HG02973 (cell line): ENCODE measurements around the gene ZNF189.

Experiments
- ATAC-seq: cut with Tn5 transposase; IDR thresholded peaks from one replicate; pipeline ENCODE4 v1.9.1; 2021; ENCODE audit warnings: moderate library complexity; ENCODE audit not compliant: unreplicated experiment

ZNF189 gene

DNA sequence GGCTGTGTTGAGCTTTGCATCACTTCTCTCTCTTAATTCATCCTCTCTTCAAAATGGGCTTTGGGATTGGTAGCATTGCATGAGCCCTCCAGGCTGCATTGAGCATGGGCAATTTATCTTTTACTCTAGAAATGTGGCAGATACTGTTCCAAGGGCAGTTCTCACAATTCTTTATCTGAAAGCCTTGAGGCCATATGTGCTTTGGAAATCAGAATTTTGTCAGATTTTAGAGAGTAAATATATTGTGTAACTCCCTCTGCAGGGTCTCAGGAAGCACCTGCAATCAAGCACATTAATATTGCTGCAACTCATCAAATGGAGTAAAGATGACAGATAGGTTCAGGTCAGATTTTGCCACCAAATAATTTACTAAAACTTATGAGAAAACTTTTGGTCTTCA is 19.3 kb downstream of the ZNF189 start:
- no peak for ATAC-seq

DNA sequence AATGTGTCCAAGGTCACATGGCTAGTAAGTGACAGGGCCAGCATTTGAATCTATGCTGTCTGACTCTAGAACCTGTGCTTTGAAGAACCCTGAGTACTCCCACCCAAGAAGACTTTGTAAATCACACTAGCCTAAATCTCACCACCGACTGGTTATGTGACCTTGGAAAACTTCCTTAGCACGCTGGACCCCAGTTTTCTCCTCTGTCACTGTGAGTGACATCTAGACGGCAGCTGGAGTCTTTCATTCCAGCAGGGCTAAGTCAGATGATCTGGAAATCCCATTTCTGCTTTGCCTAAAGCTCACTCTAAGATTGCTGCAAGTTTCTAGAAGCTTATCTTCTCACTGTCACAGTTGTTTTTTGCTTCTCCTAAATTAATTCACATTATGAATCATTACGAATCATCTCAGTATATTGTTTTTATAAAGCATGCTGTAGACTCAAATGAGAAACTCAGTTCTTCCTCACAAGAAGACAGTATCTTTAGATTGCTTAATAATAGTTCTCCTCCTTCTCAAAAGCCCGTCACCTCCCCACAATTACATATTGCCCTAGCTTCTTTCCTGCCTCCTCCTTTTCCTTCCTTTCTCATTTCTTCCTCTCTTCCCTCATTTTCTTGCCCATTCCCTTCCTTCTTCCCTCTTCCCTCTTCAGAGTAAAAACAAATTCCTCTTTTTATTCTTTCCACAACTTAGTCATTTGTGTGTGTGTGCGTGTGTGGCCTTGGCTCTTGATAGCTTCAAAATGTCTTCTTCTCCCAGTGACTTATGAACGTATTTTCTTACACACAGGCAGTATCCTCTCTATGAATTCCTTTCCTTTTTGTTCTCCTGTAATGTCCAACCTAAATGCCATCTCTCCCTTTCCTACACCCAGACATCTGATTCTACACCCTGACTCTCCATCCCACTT is 20.1 kb downstream of the ZNF189 start:
- no peak for ATAC-seq

DNA sequence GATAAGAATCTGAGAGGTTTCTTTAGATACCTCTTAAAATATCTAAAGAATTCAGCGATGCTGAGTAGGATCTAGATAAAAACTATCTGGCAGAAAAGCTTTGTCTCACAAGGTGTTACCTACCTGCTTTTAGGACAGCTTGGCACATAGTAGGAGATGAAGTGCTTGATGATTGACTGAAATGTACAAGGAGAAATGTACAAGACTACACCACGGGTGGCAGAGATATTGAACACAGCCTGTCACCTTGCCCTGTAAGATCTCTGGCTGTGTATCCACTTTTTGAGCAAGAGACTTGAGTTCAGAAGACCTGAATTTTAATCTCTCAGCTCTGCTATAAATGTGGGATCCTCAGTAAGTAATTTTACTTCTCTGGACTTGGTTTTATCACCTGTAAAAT is 21.2 kb downstream of the ZNF189 start:
- no peak for ATAC-seq

DNA sequence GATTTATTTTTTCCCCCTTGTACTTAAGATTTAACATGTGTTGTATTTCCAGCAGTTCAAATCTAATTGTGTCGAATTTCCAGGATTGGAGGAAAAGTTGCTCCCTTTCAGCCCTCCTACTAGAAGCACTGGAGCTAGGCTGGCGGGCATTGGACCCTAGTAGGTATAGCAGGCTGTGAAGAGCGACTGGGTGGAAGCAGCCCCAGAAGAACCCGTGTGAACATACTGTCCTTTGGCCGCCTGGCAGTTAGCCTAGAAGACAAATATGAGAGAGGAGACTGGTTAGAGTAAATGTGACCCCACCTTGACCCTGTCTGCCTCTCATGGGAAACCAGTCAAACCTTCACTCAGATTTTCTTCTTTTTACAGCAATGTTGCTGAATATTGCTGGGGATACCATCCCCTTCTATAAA is 23.0 kb downstream of the ZNF189 start:
- no peak for ATAC-seq

DNA sequence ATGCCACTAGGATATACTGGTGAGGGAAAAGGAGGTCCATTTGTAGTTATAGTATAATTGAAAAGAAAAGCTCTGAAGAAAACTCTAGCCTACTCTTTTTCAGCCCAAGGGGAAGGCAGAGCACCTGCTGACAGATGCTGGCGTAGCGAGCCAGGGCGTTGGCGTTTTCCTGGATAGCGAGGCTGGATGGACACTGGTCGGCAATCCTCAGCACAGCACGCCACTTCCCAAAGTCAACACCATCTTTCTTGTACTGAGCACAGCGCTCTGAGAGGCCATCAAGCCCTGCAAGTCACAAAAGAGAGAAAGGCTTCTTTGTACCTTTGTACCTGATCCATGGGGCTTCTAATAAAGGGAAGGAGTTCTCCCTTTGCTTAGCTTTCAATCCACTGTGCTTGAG is 28.7 kb downstream of the ZNF189 start:
- no peak for ATAC-seq

DNA sequence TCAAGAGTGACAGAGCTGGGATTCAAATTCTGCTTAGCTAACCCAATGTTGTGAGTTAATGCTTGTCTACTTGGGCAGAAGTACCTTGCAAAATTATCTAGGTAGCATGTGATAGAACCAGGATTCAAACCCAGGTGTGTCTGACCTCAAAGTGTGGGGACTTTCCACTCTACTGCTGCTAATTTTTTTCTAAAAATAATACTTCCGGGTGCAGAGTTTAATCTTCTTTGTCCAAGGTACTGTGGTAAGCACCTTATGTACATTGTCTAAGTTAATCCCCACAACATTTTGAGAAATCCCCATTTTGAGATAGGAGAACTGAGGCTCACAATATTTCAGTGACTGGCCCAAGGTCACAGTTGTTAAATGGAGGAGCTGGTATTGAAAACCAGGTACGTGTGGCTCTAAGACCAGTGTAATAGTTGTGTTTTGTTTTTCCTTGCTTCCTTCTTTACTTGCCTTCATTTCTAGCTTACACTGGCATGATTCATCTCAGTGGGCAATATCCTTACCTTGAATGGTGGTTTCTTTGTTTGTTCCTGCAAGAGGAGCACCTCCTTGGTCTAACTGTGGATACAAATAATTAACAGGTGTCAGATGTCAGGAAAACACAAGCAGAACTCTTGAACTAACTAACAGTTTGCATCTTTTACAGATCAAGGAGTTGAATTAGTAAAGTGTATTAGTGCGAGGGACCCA is 29.5 kb downstream of the ZNF189 start:
- ATAC-seq: no peak

DNA sequence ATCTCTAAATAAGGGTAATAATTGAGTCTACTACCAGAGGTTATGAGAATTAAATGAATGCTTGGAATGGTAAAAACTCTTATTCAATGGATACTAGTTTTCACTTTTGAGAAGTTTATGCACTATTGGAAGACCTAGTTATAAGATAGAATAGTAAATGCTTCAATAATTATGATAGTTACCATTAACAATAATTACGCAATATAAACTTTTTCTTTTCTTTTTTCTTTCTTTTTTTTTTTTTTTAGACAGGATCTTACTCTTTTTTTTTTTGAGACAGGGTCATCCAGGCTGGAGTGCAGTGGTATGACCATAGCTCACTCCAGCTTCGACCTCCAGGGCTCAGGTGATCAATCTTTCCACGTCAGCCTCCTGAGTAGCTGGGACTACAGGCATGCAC is 30.3 kb downstream of the ZNF189 start:
- ATAC-seq: no peak

DNA sequence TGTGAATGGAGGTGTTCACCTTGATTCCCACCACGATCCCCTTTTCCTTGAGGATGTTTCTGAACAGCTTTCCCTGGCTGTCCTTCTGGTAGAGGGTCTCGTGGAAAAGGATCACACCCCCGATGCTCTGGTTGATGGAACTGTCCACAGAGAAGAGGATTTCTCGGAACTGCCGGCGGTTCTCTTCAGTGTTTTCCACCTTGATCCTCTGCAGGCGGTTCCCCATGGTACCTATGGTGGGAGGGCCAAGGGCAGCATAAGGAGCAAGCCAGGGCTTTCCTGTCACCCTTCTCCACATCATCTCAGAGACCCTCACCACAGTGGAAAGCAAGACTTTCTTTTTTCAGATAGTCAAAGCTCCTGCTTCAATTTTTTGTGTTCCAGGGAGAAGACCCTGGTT is 31.1 kb downstream of the ZNF189 start:
- ATAC-seq: no peak

DNA sequence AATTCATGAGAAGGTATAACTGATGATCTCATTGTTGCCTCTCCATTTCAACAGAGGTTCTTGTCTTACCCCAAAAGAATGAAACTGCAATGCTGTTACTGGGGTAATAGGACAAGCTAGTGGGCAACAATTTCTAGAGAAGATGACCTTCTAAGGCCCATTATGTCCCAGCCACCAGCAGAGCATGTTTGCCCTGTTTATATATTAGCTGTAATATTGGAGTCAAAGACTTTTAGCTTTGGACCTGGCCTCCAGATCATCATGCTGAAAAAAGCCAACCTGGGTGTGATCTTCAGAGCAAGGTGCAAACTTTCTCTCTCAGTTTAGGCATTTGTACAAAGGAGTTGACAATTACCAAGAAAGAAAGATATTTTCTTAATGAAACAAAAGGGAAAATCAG is 33.5 kb downstream of the ZNF189 start:
- no peak for ATAC-seq

DNA sequence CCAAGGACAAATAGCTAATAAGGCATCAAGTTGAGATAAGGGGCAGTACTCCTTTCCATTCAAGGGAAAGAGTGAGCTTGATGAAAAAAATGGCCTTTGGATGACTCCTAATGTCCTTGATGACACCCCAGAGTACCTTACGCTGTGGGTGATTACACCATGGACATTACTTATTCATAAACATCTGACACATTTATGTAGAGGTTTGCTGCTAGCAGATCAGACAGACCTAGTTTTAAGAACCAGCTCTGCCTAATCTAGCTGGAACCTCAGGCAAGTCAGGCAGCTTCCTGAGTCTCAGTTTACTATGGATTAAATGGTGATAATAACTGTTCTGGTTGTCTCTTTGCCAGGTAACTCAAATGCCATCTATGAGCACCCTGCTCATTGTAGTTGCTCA is 34.1 kb downstream of the ZNF189 start:
- ATAC-seq: no peak

DNA sequence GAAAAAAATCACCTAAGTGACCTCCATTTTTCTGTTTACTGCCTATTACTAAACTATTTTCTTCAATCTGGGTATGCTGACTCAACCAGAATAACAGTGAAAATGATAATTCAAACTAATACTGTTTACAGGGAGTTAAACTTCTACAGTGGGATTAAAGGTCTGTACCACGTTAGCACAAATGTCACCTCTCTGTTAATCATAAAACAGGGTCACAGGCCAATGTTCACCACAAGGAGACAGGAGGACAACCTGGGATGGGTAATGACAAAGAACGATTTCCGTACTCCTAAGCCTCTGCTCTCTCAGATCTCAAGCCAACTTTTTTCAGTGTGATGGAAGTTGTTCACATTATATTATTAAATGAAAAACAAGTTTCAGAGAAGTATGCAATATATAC is 34.6 kb downstream of the ZNF189 start:
- no peak for ATAC-seq

DNA sequence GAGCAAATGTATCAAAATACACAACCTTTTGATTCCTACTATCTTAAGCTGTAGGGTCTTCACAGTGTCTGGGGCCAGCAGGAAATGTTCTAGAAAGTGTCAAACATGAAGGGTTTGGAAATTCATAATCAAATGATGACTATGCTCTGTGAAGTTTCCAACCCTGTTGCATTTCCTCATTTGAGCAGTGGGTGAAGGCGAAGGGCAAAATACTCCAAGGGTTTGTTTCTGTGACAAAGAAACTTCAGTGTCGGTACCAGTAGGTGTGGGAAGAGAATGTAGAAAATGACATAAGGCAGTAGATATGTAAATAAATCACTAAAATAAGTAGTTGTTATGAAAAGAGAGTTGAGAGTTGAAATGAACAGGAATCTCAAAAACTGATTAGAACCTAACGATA is 36.3 kb downstream of the ZNF189 start:
- ATAC-seq: no peak

DNA sequence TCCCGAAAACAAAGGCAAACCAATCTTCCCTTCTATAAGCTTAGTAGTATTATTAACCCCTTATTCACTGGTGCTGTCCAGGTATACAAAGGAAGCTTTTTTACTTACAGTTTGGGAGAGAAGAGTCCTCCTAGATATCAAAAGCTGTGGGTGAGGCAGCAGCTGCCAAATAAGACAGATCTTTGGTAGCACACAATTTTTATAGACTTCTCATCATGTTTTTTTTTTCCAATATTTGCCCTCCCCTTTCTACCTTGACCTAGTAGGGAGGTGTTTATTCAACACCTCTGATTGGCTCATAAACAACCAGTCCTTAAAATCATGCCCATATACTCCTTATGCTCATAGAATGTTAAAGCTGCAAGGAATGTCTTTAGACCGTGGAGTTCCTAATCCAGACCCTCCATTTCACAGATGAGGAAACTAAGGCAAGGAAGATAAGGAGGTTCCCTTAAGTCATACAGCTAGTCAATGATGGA is 37.0 kb downstream of the ZNF189 start, which contains the start of gene ALDOB:
TSS of gene ALDOB (minus strand) at position 174 of the 479 bp plus-strand sequence. CDS start 4,887 bp downstream, outside the sequence.
- no peak for ATAC-seq

DNA sequence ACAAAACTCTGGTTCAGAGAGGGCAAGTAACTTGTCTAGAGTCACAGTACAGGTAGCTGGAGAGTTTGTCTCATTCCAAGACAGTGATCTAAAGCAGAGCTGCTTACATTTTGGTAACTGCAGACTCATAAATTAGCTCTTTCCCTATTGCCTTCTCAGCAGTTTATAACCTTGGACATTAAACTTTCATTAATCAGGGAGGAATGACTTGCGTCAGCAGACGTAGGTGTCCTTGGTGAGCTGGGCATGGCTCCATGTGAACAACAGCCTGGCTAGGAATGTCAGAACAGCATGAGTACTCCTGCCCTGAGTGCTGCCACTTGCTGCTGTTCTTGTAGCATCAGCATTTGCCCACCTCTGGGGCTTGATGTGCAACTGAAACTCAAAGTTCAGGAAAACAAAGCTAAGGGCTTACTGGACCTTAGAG is 39.2 kb downstream of the ZNF189 start:
- no peak for ATAC-seq

DNA sequence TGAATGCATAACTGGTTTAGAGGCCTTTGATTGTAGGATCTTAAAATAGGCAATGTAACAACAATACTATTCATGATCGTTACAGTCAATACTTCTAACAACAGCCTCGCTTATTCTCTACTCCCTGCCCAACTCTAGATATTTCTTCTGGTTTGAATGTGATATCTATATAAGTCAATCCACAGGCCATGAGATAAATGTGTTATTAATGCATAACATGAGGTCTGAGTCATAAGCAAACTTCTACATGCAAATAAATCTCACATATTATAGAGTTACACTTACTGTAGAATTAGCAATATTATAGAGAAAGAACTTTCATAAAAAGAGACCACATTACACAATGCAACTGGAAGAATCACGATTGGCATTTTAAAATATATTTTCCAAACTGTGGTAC is 39.9 kb downstream of the ZNF189 start:
- no peak for ATAC-seq

DNA sequence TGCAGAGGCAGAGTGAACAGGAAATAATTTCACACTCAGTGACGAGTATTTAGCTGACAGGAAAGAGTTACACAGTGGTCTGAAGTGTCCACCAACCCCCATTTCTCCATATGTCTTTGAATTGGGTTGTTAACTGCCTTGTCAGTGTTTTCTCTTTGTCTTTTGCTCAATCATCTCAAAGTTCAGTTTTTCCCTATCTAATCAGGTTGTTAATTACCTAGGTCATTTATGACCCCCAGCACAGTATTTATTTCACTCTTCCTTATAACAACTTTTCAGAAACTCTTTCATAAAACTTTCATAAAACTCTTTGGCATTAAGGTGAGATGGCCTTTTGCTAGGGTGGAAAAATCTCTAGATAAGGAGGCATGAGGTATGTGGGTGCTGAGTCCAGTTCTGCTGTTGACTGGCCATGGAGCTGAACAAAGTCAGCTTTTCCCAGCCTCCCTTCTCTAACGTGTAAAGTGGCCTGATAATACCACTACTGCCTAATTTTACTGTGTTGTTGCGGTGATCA is 42.1 kb downstream of the ZNF189 start:
- ATAC-seq: no peak

DNA sequence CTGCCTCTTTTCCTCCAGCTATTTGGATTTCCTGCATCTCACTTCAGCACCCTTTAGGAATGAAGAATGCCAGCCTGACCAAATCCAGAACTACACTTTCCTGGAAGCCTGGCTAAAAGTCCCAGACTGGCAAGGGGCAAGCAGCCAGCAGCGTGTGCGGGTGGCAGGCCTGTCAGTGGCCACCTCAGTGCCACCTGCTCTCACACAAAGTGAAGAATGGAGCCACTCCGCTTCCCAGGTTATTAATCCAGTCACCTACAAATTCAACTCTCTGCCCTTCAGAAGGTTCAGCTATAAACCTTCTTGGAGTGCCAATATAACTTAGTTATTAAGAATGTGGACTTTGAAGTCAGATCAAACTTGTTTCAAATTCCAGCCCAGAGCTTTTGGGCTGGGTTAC is 43.7 kb downstream of the ZNF189 start:
- ATAC-seq: no peak

DNA sequence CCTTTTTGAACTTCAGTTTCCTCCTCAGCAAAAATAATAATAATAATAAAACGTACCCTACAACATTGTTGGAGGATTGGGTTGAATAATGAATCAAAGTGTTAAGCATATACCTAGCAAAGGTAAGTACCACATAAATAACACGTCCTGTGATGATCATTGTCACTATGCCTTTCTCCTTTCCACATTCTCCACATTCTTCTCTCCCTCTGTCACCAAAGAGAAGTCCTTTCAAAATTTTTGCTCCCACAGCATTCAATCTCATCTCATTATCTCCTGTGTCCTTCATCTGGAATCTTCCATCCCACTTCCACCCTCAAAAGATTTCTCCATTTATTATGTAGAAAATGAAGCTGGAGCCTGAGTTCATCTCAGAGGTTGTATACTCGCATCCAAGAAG is 44.1 kb downstream of the ZNF189 start:
- no peak for ATAC-seq

DNA sequence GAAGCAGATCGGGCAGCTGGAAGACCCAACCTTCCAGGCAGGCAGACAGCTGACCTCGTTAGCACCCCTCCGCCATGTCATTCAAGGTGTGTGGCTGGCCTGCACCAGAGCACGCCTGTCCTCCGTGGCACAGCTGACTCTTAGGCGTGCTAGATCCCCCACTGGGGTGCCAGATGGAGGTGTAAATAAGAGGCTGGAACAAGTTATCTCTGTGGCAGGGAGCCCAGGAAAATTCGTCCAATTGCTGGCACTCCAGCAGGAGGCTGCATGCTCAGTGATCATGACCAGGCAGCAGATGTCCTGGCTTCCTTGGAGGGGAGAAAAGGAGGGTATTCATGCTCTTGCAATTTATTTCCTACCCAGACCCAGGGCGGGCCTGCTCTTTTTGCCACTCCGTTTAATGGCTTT is 44.7 kb downstream of the ZNF189 start:
- no peak for ATAC-seq

DNA sequence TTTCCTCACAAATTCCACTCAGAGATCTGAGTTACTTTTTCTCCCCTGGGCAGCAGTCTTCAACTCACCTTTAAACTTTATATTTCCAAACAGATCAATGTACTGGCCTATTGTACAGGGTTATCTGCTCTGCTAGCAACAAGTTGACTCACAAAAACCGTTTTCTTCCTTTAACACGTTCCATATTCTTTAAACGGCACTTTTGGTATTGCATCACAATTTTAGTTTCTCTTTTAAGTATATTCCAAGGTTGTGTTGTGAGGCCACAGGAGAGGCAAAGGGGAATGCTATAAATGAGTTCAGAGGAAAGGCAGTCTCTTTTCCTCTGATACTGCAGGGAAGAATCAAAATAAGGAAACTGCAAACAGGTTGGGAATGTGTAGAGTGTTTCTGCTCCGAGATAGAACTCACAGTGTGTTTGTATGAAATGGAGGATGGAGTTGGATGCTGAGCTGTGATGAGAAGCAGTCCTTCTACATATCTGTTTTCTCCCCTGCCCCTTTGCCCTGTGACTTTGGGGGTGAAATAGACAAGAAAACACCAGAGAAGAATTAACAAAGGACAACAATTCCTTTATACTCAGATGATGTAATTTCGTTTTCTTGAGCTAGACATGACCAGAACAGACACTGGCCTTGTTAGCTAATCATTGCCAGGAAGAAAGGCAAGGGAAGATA is 46.8 kb downstream of the ZNF189 start:
- ATAC-seq: no peak

DNA sequence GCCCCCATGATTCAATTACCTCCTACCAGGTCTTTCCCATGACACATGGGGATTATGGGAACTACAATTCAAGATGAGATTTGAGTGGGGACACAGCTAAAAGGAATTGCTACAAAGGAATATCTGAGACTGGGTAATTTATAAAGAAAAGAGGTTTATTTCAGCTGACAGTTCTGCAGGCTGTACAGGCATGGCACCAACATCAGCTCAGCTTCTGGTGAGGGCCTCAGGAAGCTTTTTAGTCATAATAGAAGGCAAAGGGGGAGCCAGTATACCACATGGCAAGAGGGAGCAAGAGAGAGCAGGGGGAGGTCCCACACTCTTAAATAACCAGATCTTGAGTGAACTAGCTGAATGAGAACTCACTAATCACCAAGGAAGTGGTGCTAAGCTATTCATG is 48.1 kb downstream of the ZNF189 start:
- no peak for ATAC-seq
